GM18861 (cell line): ENCODE results near the gene NDUFA8.

Experiments
- ATAC-seq: cut with Tn5 transposase; IDR thresholded peaks from one replicate; pipeline ENCODE4 v1.9.1; 2021; ENCODE audit not compliant: unreplicated experiment

The NDUFA8 gene

DNA sequence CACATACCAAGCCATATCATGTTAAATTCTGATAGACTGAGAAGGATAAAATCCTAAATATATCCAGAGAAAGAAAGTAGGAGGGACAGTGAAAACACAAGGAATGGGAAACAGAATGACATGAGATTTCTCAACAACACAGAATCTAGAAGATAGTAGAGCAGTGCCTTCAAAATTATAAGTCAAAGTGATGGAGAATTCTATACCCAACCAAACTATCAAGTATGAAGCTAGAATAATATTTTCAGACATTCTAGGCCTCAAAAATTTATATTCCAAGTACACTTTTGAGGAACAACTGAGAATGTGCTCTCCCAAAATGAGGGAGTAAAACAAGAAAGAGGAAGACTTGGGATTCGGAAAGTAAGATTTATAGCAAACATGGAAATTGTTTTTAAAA lies 55.6 kb downstream of the NDUFA8 start:
- ATAC-seq, result no peak

- ATAC-seq, result no peak
Observed at GRCh38 chr9:122102156-122102555, 57.4 kb downstream of the NDUFA8 start.

DNA sequence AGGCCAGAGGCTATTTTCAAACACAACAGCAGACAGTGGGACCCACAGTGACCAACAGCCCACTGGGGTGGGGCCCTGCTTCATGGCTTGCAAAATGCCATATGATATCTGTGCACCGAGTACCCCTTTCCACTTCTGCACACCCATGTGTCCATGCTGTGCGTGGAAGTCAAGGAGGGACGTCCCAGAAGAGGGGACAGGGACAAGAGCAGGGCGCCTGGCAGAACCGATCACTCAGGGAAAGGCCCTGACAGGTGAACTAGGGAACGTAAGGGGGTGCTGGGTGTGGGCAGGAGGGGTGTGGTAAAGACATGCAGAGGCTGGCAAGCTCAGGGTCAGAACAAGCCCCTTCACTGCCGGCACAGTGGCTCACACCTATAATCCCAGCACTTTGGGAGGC lies 58.8 kb downstream of the NDUFA8 start:
- no peak for ATAC-seq

- no peak for ATAC-seq
Observed at GRCh38 chr9:122099271-122099869, 60.2 kb downstream of the NDUFA8 start.

DNA sequence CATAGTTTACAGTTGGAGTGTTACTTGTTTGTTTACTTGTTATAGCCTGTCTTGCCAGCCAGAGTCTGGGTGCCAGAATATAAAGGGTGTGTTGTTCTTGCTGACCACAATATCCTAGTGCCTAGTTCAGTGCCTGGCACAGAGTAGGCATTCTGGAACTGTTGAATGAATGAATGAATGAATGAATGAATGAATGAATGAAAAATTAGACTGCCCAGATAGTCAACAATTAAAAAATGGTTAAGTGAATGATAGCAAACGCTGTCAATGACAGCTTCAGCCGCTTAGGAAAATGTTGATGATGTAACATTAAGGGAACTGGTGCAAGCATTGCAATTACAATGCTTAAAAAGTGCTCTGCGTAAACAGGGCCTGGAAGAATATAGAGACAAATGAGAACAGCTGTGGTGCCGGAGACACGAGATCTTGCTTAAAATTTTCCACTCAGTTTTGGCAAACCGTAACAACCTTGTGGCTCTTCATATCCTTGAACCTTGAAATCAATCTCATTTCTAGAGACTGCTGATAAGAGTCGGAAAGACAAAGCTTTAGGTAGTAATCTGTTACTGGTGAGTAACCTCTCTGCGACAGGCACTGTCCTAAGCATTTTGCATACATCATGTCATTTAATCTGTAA lies 61.8 kb downstream of the NDUFA8 start:
- ATAC-seq, result no peak

- no peak for ATAC-seq
Observed at GRCh38 chr9:122096620-122097415, 62.8 kb downstream of the NDUFA8 start.

- ATAC-seq, result no peak
Observed at GRCh38 chr9:122095010-122095767, 64.4 kb downstream of the NDUFA8 start.
